Measurements from ENCODE around the gene IRGQ. TPM values are rescaled to one million over a fixed set of nuclear protein-coding genes. Genes with fewer than 3 reads are reported as not detected.
A peak's percentile ranks its signal among the peaks of the same experiment; 100 is the strongest.

The IRGQ gene
- total and polyA plus RNA-seq, 2 donors (not counting 3 experiments of a cell fraction or from before 2014, with no cell fraction given) = 15.8 to 33.2 TPM

- intact Hi-C loops (cut with micrococcal nuclease) (loop anchor here (1.0 kb wide), 7 partner anchors 22 to 188 kb away; partner anchors contain the start of genes PINLYP, XRCC1, ZNF428 and ZNF575), dilution Hi-C loops (cut with MboI; ENCODE audit: extremely low pct_ligation_motif_present, low sequenced_read_pairs) (no loop called here)
- POLR2A ChIA-PET = no interaction called here
- Histone ChIP-seq H3K4me3 (replicated peaks in 1 of 3; ENCODE audit: insufficient read depth in 1 of 3, low read depth in 1 of 3, low read length in 3 of 3) (peak overlapping the region; percentile 43 to 89 (median 46)), H3K4me2 (ENCODE audit: insufficient read depth, low read length) (peak overlapping the region; percentile 95), H3K9me1 (replicated peaks; ENCODE audit: control insufficient read depth, extremely low read depth, insufficient read depth, low read length) (no peaks in the 10 kb centered on the region), H4K20me1 (replicated peaks; ENCODE audit: control insufficient read depth, extremely low read depth, insufficient read depth, low read length) (no peaks in the 10 kb centered on the region), H3K79me2 (ENCODE audit: control insufficient read depth, insufficient read depth, low read length) (peaks cover 40% of the 10 kb centered on the region), H3K9me3 (replicated peaks; ENCODE audit: control insufficient read depth, insufficient read depth, low read length) (no peaks in the 10 kb centered on the region), H3K9ac (replicated peaks; ENCODE audit: extremely low read depth, insufficient read depth, low read length) (peak overlapping the region; percentile 98), H3K27ac (ENCODE audit: insufficient read depth, low read depth, low read length) (peak overlapping the region; percentile 96), H3K36me3 (ENCODE audit: control insufficient read depth in 2 of 2, extremely low read depth in 1 of 2, insufficient read depth in 2 of 2, low read length in 2 of 2) (peaks cover 12 to 22% of the 10 kb centered on the region in 2 experiments), H2AFZ (ENCODE audit: low read depth, low read length) (peak overlapping the region; percentile 66), H3K27me3 (ENCODE audit: control insufficient read depth in 2 of 2, insufficient read depth in 2 of 2, low read length in 2 of 2) (no peaks in the 10 kb centered on the region), H3K4me1 (ENCODE audit: control insufficient read depth, extremely low read depth, insufficient read depth, low read length) (peaks cover 24% of the 10 kb centered on the region)
- TF ChIP-seq FOS (IDR thresholded peaks at IDR 0.05; ENCODE audit: borderline replicate concordance, insufficient read depth, low read length) (no peak), EZH2 (IDR thresholded peaks at IDR 0.05; ENCODE audit: borderline replicate concordance, low read depth, low read length, severe bottlenecking) (no peak), POLR2AphosphoS5 (IDR thresholded peaks at IDR 0.05; ENCODE audit: insufficient read depth, low read depth, low read length) (no peak), GATA2 (IDR thresholded peaks at IDR 0.05; ENCODE audit: insufficient read depth, insufficient read length, low read depth, low read length) (no peak), JUN (IDR thresholded peaks at IDR 0.05; ENCODE audit: borderline replicate concordance, insufficient read depth, insufficient read length, low read depth) (no peak), MYC (IDR thresholded peaks at IDR 0.05; ENCODE audit: low read depth, low read length) (no peak), POLR2A (IDR thresholded peaks at IDR 0.05; ENCODE audit: low read depth, low read length) (no peak), CTCF (IDR thresholded peaks at IDR 0.05; ENCODE audit: extremely low read depth in 1 of 2, insufficient read depth in 1 of 2, low read depth in 1 of 2, low read length in 2 of 2) (no peak)
- TF ChIP-seq, protein P1, sequence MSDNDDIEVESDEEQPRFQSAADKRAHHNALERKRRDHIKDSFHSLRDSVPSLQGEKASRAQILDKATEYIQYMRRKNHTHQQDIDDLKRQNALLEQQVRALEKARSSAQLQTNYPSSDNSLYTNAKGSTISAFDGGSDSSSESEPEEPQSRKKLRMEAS (IDR thresholded peaks at IDR 0.05; ENCODE audit: insufficient read depth, insufficient read length) = no peak
- BruUV-seq (replicated peaks) = TSS peak; percentile 26
- FAIRE-seq (peak; percentile 18), DNase-seq (ENCODE audit: low read depth, low spot score) (no peak)
- CTCF ChIA-PET = interaction anchor here (1.0 to 5.7 kb wide), 8 partner anchors 12 to 213 kb away, joined by 3 to 158 read pairs (median 10); partner anchors contain the start of genes PINLYP, XRCC1 and ZNF575
Measured at GRCh38 chr19:43596842-43597461, 1.0 kb upstream of the IRGQ start.
